ENCODE measurements around the gene LCN1.

LCN1 gene

DNA sequence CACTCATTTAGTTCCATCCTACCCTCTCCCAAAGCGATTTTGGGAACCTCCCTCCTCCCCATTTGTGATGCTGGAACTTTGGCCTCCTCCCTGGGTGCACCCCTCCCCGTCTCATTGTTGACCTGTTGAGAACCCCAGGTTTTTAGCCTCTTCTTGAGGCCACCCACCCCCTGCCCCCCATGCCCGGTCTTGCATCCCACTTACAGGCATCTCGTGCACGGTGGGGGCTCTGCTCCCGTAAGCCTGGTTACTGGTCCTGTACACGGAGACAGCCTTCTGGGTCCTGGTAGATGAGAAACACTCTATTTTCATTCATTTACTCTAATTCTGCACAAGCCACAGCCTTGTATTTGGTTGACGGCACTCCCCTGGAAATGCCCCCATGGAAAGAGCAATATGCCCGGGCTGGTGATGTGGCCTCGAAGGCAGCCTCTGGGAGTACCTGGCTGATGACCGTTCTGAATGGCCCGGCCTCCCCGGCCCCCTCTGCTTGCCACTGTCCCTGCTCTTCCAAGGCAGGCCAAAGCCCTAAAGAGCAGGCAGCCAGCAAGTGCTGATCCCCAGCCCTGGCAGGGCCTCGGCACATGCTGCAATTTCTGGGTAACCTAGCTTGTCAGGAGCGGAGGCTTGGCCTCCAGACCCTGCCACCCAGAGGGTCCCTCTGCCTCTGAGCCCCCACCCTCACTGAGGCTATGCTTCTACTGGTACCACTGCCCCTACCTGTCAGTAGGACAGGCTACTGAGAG is 22.7 kb upstream of the LCN1 start:
- Histone ChIP-seq H3K27me3 (ENCODE audit: control insufficient read depth, low read length) (peaks cover 9% of the 10 kb centered on the region), H4K20me1 (ENCODE audit: control insufficient read depth, insufficient read depth, low read depth, low read length) (peaks cover 10% of the 10 kb centered on the region), H3K4me1 (ENCODE audit: control insufficient read depth, low read length) (peaks cover 25% of the 10 kb centered on the region), H3K4me2 (ENCODE audit: low read length) (no peak overlapping the region), H3K79me2 (ENCODE audit: control insufficient read depth, low read length) (peaks cover 30% of the 10 kb centered on the region), H3K9me3 (ENCODE audit: control insufficient read depth, insufficient read depth, low read length) (no peaks in the 10 kb centered on the region), H3K9me2 (replicated peaks; ENCODE audit: control insufficient read depth, low read length) (no peaks in the 10 kb centered on the region), H3F3A (ENCODE audit: control insufficient read depth, insufficient read depth) (no peaks in the 10 kb centered on the region), H3K27ac (ENCODE audit: low read depth, low read length) (no peak overlapping the region), H3K36me3 (ENCODE audit: control insufficient read depth, low read length) (peaks cover 30% of the 10 kb centered on the region), H3K4me3 (ENCODE audit: low read length) (no peak overlapping the region)
- TF ChIP-seq EZH2phosphoT487 (IDR thresholded peaks at IDR 0.05; ENCODE audit: borderline replicate concordance, low read length), result no peak
- TF ChIP-seq, protein P1, sequence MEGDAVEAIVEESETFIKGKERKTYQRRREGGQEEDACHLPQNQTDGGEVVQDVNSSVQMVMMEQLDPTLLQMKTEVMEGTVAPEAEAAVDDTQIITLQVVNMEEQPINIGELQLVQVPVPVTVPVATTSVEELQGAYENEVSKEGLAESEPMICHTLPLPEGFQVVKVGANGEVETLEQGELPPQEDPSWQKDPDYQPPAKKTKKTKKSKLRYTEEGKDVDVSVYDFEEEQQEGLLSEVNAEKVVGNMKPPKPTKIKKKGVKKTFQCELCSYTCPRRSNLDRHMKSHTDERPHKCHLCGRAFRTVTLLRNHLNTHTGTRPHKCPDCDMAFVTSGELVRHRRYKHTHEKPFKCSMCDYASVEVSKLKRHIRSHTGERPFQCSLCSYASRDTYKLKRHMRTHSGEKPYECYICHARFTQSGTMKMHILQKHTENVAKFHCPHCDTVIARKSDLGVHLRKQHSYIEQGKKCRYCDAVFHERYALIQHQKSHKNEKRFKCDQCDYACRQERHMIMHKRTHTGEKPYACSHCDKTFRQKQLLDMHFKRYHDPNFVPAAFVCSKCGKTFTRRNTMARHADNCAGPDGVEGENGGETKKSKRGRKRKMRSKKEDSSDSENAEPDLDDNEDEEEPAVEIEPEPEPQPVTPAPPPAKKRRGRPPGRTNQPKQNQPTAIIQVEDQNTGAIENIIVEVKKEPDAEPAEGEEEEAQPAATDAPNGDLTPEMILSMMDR (IDR thresholded peaks at IDR 0.05; ENCODE audit: low read depth, low read length, poor library complexity, severe bottlenecking), result no peak

DNA sequence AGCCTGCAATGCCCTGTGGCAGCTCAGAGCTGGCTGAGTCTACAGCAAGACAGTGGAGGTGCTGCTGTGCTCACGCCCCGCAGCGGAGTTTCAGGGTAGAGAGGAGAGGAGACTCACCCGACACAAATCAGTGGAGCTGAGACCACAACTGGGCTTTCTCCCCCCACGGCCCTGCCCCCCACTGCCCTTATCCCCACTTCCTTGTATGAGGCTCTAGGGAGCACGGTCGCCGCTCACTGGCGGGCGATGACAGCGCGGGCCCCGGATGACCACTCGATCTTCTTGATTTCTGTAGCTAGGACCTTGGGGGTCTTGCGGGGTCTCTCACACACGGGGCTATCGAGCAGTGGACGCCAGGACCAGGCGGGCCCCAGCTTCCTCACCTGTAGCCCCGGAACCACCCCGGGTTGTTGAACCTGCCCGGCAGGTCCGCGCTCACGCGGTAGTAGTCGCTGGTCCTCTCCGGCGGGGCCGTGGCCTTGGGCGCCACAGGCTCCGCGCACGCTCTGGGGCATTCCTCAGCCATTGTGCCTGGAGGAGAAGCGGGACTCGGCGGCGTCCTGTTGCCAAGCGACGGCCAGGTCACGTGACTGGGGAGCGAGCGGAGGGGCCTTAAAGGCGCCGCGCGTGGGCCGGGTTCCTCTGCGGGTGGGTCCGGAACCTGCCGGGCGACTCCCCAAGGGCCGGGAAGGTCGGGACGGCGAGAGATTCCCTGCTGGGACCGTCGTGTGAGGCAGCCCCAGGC is 21.7 kb upstream of the LCN1 start:
- Histone ChIP-seq H3F3A (ENCODE audit: control insufficient read depth, insufficient read depth) (no peaks in the 10 kb centered on the region), H3K4me3 (ENCODE audit: low read length) (peak overlapping the region; percentile 93), H3K9me2 (replicated peaks; ENCODE audit: control insufficient read depth, low read length) (no peaks in the 10 kb centered on the region), H3K27ac (ENCODE audit: low read depth, low read length) (no peak overlapping the region), H3K4me1 (ENCODE audit: control insufficient read depth, low read length) (peaks cover 25% of the 10 kb centered on the region), H3K27me3 (ENCODE audit: control insufficient read depth, low read length) (peaks cover 9% of the 10 kb centered on the region), H4K20me1 (ENCODE audit: control insufficient read depth, insufficient read depth, low read depth, low read length) (peaks cover 10% of the 10 kb centered on the region), H3K9me3 (ENCODE audit: control insufficient read depth, insufficient read depth, low read length) (no peaks in the 10 kb centered on the region), H3K36me3 (ENCODE audit: control insufficient read depth, low read length) (peaks cover 40% of the 10 kb centered on the region), H3K79me2 (ENCODE audit: control insufficient read depth, low read length) (peaks cover 30% of the 10 kb centered on the region), H3K4me2 (ENCODE audit: low read length) (peak overlapping the region; percentile 100)
- TF ChIP-seq EZH2phosphoT487 (IDR thresholded peaks at IDR 0.05; ENCODE audit: borderline replicate concordance, low read length), result no peak
- TF ChIP-seq, protein P1 (IDR thresholded peaks at IDR 0.05; ENCODE audit: low read depth, low read length, poor library complexity, severe bottlenecking), result peak; percentile 21

DNA sequence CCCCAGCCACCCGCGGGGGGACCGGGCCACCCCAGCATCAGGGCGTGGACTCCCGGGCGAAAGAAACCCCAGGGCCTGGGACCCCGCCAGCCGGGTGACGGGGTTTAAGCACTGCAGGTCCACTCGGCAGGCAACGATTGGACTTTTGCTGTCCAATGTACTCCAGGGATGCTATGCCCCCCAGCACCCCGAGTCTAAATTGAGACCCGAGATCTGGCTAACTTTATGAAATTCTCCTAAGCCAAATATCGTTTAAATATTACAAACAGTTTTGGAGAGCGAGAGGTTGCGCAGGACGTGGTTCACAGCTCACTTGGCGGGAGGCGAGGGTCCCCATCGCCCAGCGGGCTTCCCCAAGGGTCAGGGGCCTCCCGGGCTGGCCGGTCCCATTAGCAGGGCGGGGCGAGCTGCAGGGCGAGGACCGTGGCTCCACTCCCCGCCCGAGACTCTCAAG is 21.1 kb upstream of the LCN1 start:
- peaks cover 13% of the 10 kb centered on the region for H4K20me1 ChIP-seq (ENCODE audit: control insufficient read depth, insufficient read depth, low read depth, low read length)
- TF ChIP-seq, protein P1 (IDR thresholded peaks at IDR 0.05; ENCODE audit: low read depth, low read length, poor library complexity, severe bottlenecking), result no peak
- TF ChIP-seq EZH2phosphoT487 (IDR thresholded peaks at IDR 0.05; ENCODE audit: borderline replicate concordance, low read length), result no peak

More for the DNA sequence above, 21.1 kb upstream of the LCN1 start:
- no peaks in the 10 kb centered on the region for H3K9me3 ChIP-seq (ENCODE audit: control insufficient read depth, insufficient read depth, low read length)
- peaks cover 9% of the 10 kb centered on the region for H3K27me3 ChIP-seq (ENCODE audit: control insufficient read depth, low read length)
- peak overlapping the region; percentile 100 for H3K4me2 ChIP-seq (ENCODE audit: low read length)
- H3F3A ChIP-seq (ENCODE audit: control insufficient read depth, insufficient read depth), result no peaks in the 10 kb centered on the region
- peaks cover 30% of the 10 kb centered on the region for H3K79me2 ChIP-seq (ENCODE audit: control insufficient read depth, low read length)
- peaks cover 45% of the 10 kb centered on the region for H3K36me3 ChIP-seq (ENCODE audit: control insufficient read depth, low read length)
- H3K27ac ChIP-seq (ENCODE audit: low read depth, low read length), result no peak overlapping the region
- peaks cover 25% of the 10 kb centered on the region for H3K4me1 ChIP-seq (ENCODE audit: control insufficient read depth, low read length)
- H3K9me2 ChIP-seq (replicated peaks; ENCODE audit: control insufficient read depth, low read length), result no peaks in the 10 kb centered on the region
- H3K4me3 ChIP-seq (ENCODE audit: low read length), result peak overlapping the region; percentile 93

All from DOHH2 (cell line).